GM12878 (cell line): Measurements from ENCODE around the gene GRAMD1A. TPM values are rescaled to one million over a fixed set of nuclear protein-coding genes. Genes with fewer than 3 reads are reported as not detected.

Source experiments
- ATAC-seq: fragments of 200-7000 bp; cut with Tn5 transposase; 3 replicates; pipeline ENCODE4 v1.9.1; 2020; ENCODE audit warnings: mild to moderate bottlenecking, moderate library complexity
- BruUV-seq: library from RNA; stranded (reverse); fragments of 400-500 nt; replicated peaks from 2 replicates; lab custom pipeline; 2021; lab: Mats Ljungman, UMichigan
- CTCF ChIA-PET: fragments of 300-600 bp; sonication (Branson Sonifier 250); formaldehyde crosslinking; extraction: SDS; loops from one replicate; lab custom pipeline; 2021; ENCODE audit warnings: inconsistent platforms; lab: Yijun Ruan, JAX
- POLR2A ChIA-PET: fragments of 350-600 bp; formaldehyde crosslinking; extraction: SDS; loops from one replicate; lab custom pipeline; 2021; ENCODE audit warnings: inconsistent platforms; lab: Charles Lee
- RAD21 ChIA-PET: fragments of 300-600 bp; sonication (Branson Sonifier 250); formaldehyde crosslinking; loops from one replicate; lab custom pipeline; 2023; ENCODE audit warnings: antibody characterized with exemption; ENCODE audit not compliant: unreplicated experiment; lab: Charles Lee
- SMC1A ChIA-PET: fragments of 300-600 bp; sonication (Branson Sonifier 250); formaldehyde crosslinking; loops from one replicate; lab custom pipeline; 2023; ENCODE audit not compliant: unreplicated experiment, uncharacterized antibody; lab: Charles Lee
- DNase-seq: peaks from one replicate; pipeline ENCODE4 v3.0.0-alpha.2; 2011; ENCODE audit warnings: low read depth, low spot score
- FAIRE-seq: peaks from 3 replicates; lab custom pipeline; 2011; peaks lifted over from hg19 to GRCh38; lab: Jason Lieb, UNC
- H2AFZ ChIP-seq: 2 replicates; pipeline ENCODE4 v1.6.0; 2011; ENCODE audit warnings: low read depth, low read length, control low read depth; ENCODE audit not compliant: control insufficient read depth
- H3K27ac ChIP-seq: 2 replicates; pipeline ENCODE4 v1.5.1; 2011; ENCODE audit warnings: control low read depth; ENCODE audit not compliant: control insufficient read depth, insufficient read depth
- H3K27me3 ChIP-seq, 2 experiments: replicated peaks in 1 of 2; 2 replicates each; pipeline versions ENCODE4 v1.6.0 to v1.6.1; 2011; ENCODE audit warnings: low read length in 1 of 2; ENCODE audit not compliant: control insufficient read depth in 2 of 2, insufficient read depth in 2 of 2
- H3K36me3 ChIP-seq, 2 experiments: 2 replicates each; pipeline ENCODE4 v1.5.1; 2011; ENCODE audit warnings: low read length in 1 of 2; ENCODE audit not compliant: control insufficient read depth in 2 of 2, insufficient read depth in 2 of 2
- H3K4me1 ChIP-seq: 2 replicates; pipeline ENCODE4 v1.6.1; 2011; ENCODE audit warnings: mild to moderate bottlenecking, low read length, moderate library complexity, mixed read lengths; ENCODE audit not compliant: control insufficient read depth, insufficient read depth
- H3K4me2 ChIP-seq: 2 replicates; pipeline ENCODE4 v1.6.0; 2011; ENCODE audit warnings: control low read depth; ENCODE audit not compliant: control insufficient read depth, insufficient read depth
- H3K4me3 ChIP-seq: fragments of 200-600 bp; sonication (generic); 2 replicates; pipeline ENCODE4 v1.5.1; 2016
- H3K79me2 ChIP-seq: 2 replicates; pipeline ENCODE4 v1.6.0; 2011; ENCODE audit warnings: low read length; ENCODE audit not compliant: control insufficient read depth, insufficient read depth
- H3K9ac ChIP-seq: 2 replicates; pipeline ENCODE4 v1.8.0; 2011; ENCODE audit warnings: low read length, control low read depth, mixed read lengths; ENCODE audit not compliant: control insufficient read depth, insufficient read depth
- H3K9me3 ChIP-seq: replicated peaks from 3 replicates; pipeline ENCODE4 v1.5.1; 2011; ENCODE audit warnings: mild to moderate bottlenecking, low read length; ENCODE audit not compliant: control insufficient read depth, insufficient read depth
- H4K20me1 ChIP-seq: 2 replicates; pipeline ENCODE4 v1.6.0; 2011; ENCODE audit not compliant: control insufficient read depth, insufficient read depth
- EP300 ChIP-seq, 2 experiments: fragments of 150-350 bp in 1 of 2; IDR thresholded peaks; 2 replicates each; pipeline ENCODE4 v1.6.1; 2011 to 2012; ENCODE audit warnings: low read depth in 2 of 2, low read length in 2 of 2, borderline replicate concordance in 1 of 2, improper control_type of control experiment in 1 of 2, inconsistent platforms in 1 of 2; ENCODE audit not compliant: control insufficient read depth in 1 of 2
- ETV6 ChIP-seq, 2 experiments: fragments of 450-650 bp in 1 of 2; IDR thresholded peaks in 1 of 2; conservative IDR thresholded peaks in 1 of 2; 2 replicates each; pipeline ENCODE4 v1.6.1; 2014; ENCODE audit warnings: antibody characterized with exemption in 1 of 2, borderline replicate concordance in 1 of 2, low read depth in 1 of 2, mild to moderate bottlenecking in 1 of 2, moderate library complexity in 1 of 2
- HCFC1 ChIP-seq: fragments of 150-350 bp; IDR thresholded peaks from 2 replicates; pipeline ENCODE4 v1.6.1; 2014; ENCODE audit warnings: low read length
- SMAD1 ChIP-seq: fragments of 450-650 bp; IDR thresholded peaks from 2 replicates; pipeline ENCODE4 v1.6.1; 2018; ENCODE audit warnings: mild to moderate bottlenecking, low read depth; ENCODE audit not compliant: partially characterized antibody
- SPI1 ChIP-seq: IDR thresholded peaks from 2 replicates; pipeline ENCODE4 v1.6.1; 2011; ENCODE audit warnings: low read depth, mild to moderate bottlenecking, low read length, moderate library complexity, borderline replicate concordance; ENCODE audit not compliant: insufficient read depth
- SUPT20H ChIP-seq: IDR thresholded peaks from 2 replicates; pipeline ENCODE4 v1.6.1; 2011; ENCODE audit warnings: low read depth, mild to moderate bottlenecking, low read length, moderate library complexity, borderline replicate concordance; ENCODE audit not compliant: control insufficient read depth
- SUZ12 ChIP-seq: fragments of 200-600 bp; sonication (generic); IDR thresholded peaks from one replicate; pipeline ENCODE4 v1.6.1; 2018; ENCODE audit warnings: antibody characterized with exemption, mild to moderate bottlenecking; ENCODE audit not compliant: unreplicated experiment
- TAF1 ChIP-seq: IDR thresholded peaks from 2 replicates; pipeline ENCODE4 v1.6.1; 2011; ENCODE audit warnings: mild to moderate bottlenecking, low read depth, low read length, borderline replicate concordance
- ZNF217 ChIP-seq: fragments of 450-650 bp; IDR thresholded peaks from 2 replicates; pipeline ENCODE4 v1.6.1; 2017; ENCODE audit warnings: antibody characterized with exemption, mild to moderate bottlenecking
- ZNF274 ChIP-seq: IDR thresholded peaks from one replicate; pipeline ENCODE4 v1.8.0; 2011; ENCODE audit not compliant: insufficient read length, insufficient read depth
- ZNF622 ChIP-seq: fragments of 450-650 bp; IDR thresholded peaks from 2 replicates; pipeline ENCODE4 v1.6.1; 2017; ENCODE audit warnings: mild to moderate bottlenecking, inconsistent platforms
- WGBS: methylation state at CpG from one replicate; pipeline ENCODE4 v1.1.6; 2016; ENCODE audit warnings: low lambda C conversion rate; ENCODE audit not compliant: insufficient replicate concordance, insufficient coverage; ENCODE audit errors: missing lambda C conversion rate; 5-methylcytosine and 5-hydroxymethylcytosine counted together
- in situ Hi-C: fragments of 300-500 bp; cut with MboI; formaldehyde crosslinking; loops from 9 replicates; pipeline ENCODE4 v1.14.3; 2018; ENCODE audit warnings: mixed read lengths
- intact Hi-C: fragments of 100-400 bp; cut with micrococcal nuclease; formaldehyde crosslinking; loops from one replicate; pipeline ENCODE4 v1.14.2; 2022; ENCODE audit not compliant: unreplicated experiment
- polyA plus RNA-seq, 11 experiments: library from polyadenylated mRNA; depleted of rRNA in 4 of 11; unstranded in 6 of 11; stranded (reverse) in 5 of 11; fragments of >200 nt; fragmentation: Nextera tagmentation in 4 of 11; fragmentation: Illumina TruSeq in 1 of 11; extraction: Ambion mirVana in 4 of 11; extraction: Trizol in 1 of 11; gene quantifications; 1 replicate in 1 of 11; 2 replicates in 10 of 11; pipeline versions ENCODE4 v1.2.1 to v1.2.3, GENCODE V29; 2011 to 2016; ENCODE audit warnings: inconsistent platforms in 2 of 11, missing spikeins in 2 of 11, low read depth in 1 of 11
- total RNA-seq, 4 experiments: library from RNA; depleted of rRNA in 3 of 4; stranded (reverse); fragments of >200 nt in 3 of 4; fragmentation: Illumina TruSeq in 1 of 4; extraction: Trizol in 1 of 4; gene quantifications; 2 replicates each; pipeline versions ENCODE4 v1.2.1 to v1.2.3, GENCODE V29; 2013 to 2021
- TF ChIP-seq, protein P1 (sequence below): IDR thresholded peaks from 2 replicates; pipeline ENCODE4 v1.6.1; 2012; ENCODE audit warnings: low read depth, low read length, improper control_type of control experiment
- TF ChIP-seq, protein P2 (sequence below): fragments of 450-650 bp; conservative IDR thresholded peaks from 2 replicates; pipeline ENCODE4 v1.6.1; 2017; ENCODE audit warnings: mild to moderate bottlenecking, moderate library complexity
- TF ChIP-seq, protein P3 (sequence below): fragments of 150-350 bp; IDR thresholded peaks from 2 replicates; pipeline ENCODE4 v1.6.1; 2016; ENCODE audit warnings: low read depth, low read length

Gene GRAMD1A
- total and polyA plus RNA-seq, 10 of the 15 experiments (the other 5 are each of a cell fraction or from before 2014, with no cell fraction given) = 0.79 to 73.6 (median 35.3) TPM

DNA sequence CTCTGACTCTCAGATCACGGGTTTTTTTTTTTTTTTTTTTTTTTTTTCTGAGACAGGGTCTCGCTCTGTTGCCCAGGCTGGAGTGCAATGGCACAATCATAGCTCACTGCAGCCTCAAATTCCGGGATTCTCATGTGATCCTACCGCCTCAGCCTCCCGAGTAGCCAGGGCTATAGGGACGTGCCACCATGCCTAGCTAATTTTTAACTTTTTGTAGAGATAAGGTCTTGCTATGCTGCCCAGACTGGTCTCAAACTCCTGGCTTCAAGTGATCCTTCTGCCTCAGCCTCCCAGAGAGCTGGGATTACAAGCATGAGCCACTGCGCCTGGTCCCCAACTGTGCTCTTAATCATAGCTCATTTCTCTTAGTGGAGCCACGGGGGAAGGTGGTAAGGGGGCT is 4.6 kb upstream of the GRAMD1A start:
- no peaks in the 10 kb centered on the region for H3K27me3 ChIP-seq
- SMC1A ChIA-PET = no interaction called here
- ATAC-seq (no peak), DNase-seq (no peak), FAIRE-seq (no peak)
- H3K4me2 ChIP-seq = no peak overlapping the region
- CTCF ChIA-PET = interaction anchor here (1.7 kb wide), 1 partner anchor 21 kb away, joined by 4 read pairs; no protein-coding TSS in a partner anchor
- H2AFZ ChIP-seq = no peak overlapping the region
- POLR2A ChIA-PET = interaction anchor here (0.6 kb wide), 1 partner anchor 1133 kb away, joined by 6 read pairs; no protein-coding TSS in a partner anchor
- H3K9me3 ChIP-seq = no peaks in the 10 kb centered on the region; the same call in 2 of the 3 replicates
- BruUV-seq = no TSS peak
- H3K4me1 ChIP-seq = peaks cover 26% of the 10 kb centered on the region
- H3K36me3 ChIP-seq = no peaks in the 10 kb centered on the region
- H4K20me1 ChIP-seq = no peaks in the 10 kb centered on the region
- peaks cover 8% of the 10 kb centered on the region for H3K79me2 ChIP-seq
- WGBS = 71% methylated on average over 8 of the region's 8 CpGs
- H3K9ac ChIP-seq = no peak overlapping the region
- RAD21 ChIA-PET = interaction anchor here (0.5 kb wide), 1 partner anchor 29 kb away, joined by 3 read pairs; no protein-coding TSS in a partner anchor
- no peak overlapping the region for H3K27ac ChIP-seq
- TF ChIP-seq SUZ12 (no peak), EP300 (IDR thresholded peaks at IDR 0.05; ENCODE audit: borderline replicate concordance in 1 of 2, control insufficient read depth in 1 of 2, low read depth in 2 of 2, low read length in 2 of 2) (no peak), SPI1 (no peak), SUPT20H (no peak), TAF1 (no peak), ZNF274 (no peak), ZNF622 (no peak), HCFC1 (no peak), ETV6 (conservative IDR thresholded peaks at IDR 0.05 in 1 of 2, IDR thresholded peaks at IDR 0.05 in 1 of 2; ENCODE audit: borderline replicate concordance in 1 of 2, low read depth in 1 of 2) (no peak), SMAD1 (no peak), ZNF217 (no peak)
- TF ChIP-seq, protein P1, sequence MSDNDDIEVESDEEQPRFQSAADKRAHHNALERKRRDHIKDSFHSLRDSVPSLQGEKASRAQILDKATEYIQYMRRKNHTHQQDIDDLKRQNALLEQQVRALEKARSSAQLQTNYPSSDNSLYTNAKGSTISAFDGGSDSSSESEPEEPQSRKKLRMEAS = no peak
- TF ChIP-seq, protein P2, sequence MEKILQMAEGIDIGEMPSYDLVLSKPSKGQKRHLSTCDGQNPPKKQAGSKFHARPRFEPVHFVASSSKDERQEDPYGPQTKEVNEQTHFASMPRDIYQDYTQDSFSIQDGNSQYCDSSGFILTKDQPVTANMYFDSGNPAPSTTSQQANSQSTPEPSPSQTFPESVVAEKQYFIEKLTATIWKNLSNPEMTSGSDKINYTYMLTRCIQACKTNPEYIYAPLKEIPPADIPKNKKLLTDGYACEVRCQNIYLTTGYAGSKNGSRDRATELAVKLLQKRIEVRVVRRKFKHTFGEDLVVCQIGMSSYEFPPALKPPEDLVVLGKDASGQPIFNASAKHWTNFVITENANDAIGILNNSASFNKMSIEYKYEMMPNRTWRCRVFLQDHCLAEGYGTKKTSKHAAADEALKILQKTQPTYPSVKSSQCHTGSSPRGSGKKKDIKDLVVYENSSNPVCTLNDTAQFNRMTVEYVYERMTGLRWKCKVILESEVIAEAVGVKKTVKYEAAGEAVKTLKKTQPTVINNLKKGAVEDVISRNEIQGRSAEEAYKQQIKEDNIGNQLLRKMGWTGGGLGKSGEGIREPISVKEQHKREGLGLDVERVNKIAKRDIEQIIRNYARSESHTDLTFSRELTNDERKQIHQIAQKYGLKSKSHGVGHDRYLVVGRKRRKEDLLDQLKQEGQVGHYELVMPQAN = no peak
- TF ChIP-seq, protein P3, sequence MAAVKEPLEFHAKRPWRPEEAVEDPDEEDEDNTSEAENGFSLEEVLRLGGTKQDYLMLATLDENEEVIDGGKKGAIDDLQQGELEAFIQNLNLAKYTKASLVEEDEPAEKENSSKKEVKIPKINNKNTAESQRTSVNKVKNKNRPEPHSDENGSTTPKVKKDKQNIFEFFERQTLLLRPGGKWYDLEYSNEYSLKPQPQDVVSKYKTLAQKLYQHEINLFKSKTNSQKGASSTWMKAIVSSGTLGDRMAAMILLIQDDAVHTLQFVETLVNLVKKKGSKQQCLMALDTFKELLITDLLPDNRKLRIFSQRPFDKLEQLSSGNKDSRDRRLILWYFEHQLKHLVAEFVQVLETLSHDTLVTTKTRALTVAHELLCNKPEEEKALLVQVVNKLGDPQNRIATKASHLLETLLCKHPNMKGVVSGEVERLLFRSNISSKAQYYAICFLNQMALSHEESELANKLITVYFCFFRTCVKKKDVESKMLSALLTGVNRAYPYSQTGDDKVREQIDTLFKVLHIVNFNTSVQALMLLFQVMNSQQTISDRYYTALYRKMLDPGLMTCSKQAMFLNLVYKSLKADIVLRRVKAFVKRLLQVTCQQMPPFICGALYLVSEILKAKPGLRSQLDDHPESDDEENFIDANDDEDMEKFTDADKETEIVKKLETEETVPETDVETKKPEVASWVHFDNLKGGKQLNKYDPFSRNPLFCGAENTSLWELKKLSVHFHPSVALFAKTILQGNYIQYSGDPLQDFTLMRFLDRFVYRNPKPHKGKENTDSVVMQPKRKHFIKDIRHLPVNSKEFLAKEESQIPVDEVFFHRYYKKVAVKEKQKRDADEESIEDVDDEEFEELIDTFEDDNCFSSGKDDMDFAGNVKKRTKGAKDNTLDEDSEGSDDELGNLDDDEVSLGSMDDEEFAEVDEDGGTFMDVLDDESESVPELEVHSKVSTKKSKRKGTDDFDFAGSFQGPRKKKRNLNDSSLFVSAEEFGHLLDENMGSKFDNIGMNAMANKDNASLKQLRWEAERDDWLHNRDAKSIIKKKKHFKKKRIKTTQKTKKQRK = no peak
- in situ Hi-C loops = no loop called here
- intact Hi-C loops = no loop called here
- H3K4me3 ChIP-seq = no peak overlapping the region
